ENCODE data around the gene PDCD1.

The PDCD1 gene

GRCh38 chr2:241891315-241891987, 32.8 kb upstream of the PDCD1 start:
- Histone ChIP-seq H3K27ac (ENCODE audit: low read length) (no peak overlapping the region), H2AFZ (ENCODE audit: low read depth, low read length) (no peak overlapping the region), H3K4me1 (ENCODE audit: low read length) (peaks cover 8% of the 10 kb centered on the region), H3K9ac (ENCODE audit: low read length) (no peak overlapping the region), H3K36me3 (replicated peaks; ENCODE audit: low read depth, low read length) (peaks cover 7% of the 10 kb centered on the region), H3K4me3 (ENCODE audit: low read length) (no peak overlapping the region), H3K79me2 (ENCODE audit: low read length) (no peaks in the 10 kb centered on the region), H4K20me1 (ENCODE audit: insufficient read depth, low read length) (peaks cover 11% of the 10 kb centered on the region), H3K4me2 (ENCODE audit: low read length) (no peak overlapping the region), H3K9me3 (ENCODE audit: insufficient read depth, low read length) (no peaks in the 10 kb centered on the region), H3K27me3 (ENCODE audit: low read depth, low read length) (no peaks in the 10 kb centered on the region)
- TF ChIP-seq EZH2phosphoT487 (IDR thresholded peaks at IDR 0.05; ENCODE audit: low read depth) (no peak), CTCF (IDR thresholded peaks at IDR 0.05; ENCODE audit: low read depth, low read length) (no peak)

GRCh38 chr2:241890524-241891235, 32.0 kb upstream of the PDCD1 start:
- Histone ChIP-seq H2AFZ (ENCODE audit: low read depth, low read length) (no peak overlapping the region), H3K27ac (ENCODE audit: low read length) (no peak overlapping the region), H3K79me2 (ENCODE audit: low read length) (no peaks in the 10 kb centered on the region), H4K20me1 (ENCODE audit: insufficient read depth, low read length) (peaks cover 15% of the 10 kb centered on the region), H3K4me1 (ENCODE audit: low read length) (peaks cover 16% of the 10 kb centered on the region), H3K36me3 (replicated peaks; ENCODE audit: low read depth, low read length) (peaks cover 7% of the 10 kb centered on the region), H3K4me2 (ENCODE audit: low read length) (no peak overlapping the region), H3K9me3 (ENCODE audit: insufficient read depth, low read length) (no peaks in the 10 kb centered on the region), H3K4me3 (ENCODE audit: low read length) (no peak overlapping the region), H3K27me3 (ENCODE audit: low read depth, low read length) (no peaks in the 10 kb centered on the region), H3K9ac (ENCODE audit: low read length) (no peak overlapping the region)
- no peak for TF ChIP-seq EZH2phosphoT487 (IDR thresholded peaks at IDR 0.05; ENCODE audit: low read depth)
- TF ChIP-seq CTCF (IDR thresholded peaks at IDR 0.05; ENCODE audit: low read depth, low read length), result no peak

- Histone ChIP-seq H3K27ac (ENCODE audit: low read length) (no peak overlapping the region), H3K27me3 (ENCODE audit: low read depth, low read length) (no peaks in the 10 kb centered on the region), H3K9ac (ENCODE audit: low read length) (no peak overlapping the region), H3K79me2 (ENCODE audit: low read length) (no peaks in the 10 kb centered on the region), H4K20me1 (ENCODE audit: insufficient read depth, low read length) (peaks cover 24% of the 10 kb centered on the region), H3K36me3 (replicated peaks; ENCODE audit: low read depth, low read length) (peaks cover 21% of the 10 kb centered on the region), H2AFZ (ENCODE audit: low read depth, low read length) (no peak overlapping the region), H3K9me3 (ENCODE audit: insufficient read depth, low read length) (no peaks in the 10 kb centered on the region), H3K4me1 (ENCODE audit: low read length) (peaks cover 23% of the 10 kb centered on the region), H3K4me2 (ENCODE audit: low read length) (no peak overlapping the region), H3K4me3 (ENCODE audit: low read length) (no peak overlapping the region)
- TF ChIP-seq CTCF (IDR thresholded peaks at IDR 0.05; ENCODE audit: low read depth, low read length) (no peak), EZH2phosphoT487 (IDR thresholded peaks at IDR 0.05; ENCODE audit: low read depth) (no peak)
These were observed 29.9 kb upstream of the PDCD1 start for GRCh38 chr2:241888641-241889040.

GRCh38 chr2:241887806-241888522, 29.3 kb upstream of the PDCD1 start:
- peaks cover 24% of the 10 kb centered on the region for H4K20me1 ChIP-seq (ENCODE audit: insufficient read depth, low read length)
- H2AFZ ChIP-seq (ENCODE audit: low read depth, low read length), result no peak overlapping the region
- H3K36me3 ChIP-seq (replicated peaks; ENCODE audit: low read depth, low read length), result peaks cover 21% of the 10 kb centered on the region
- no peak overlapping the region for H3K4me3 ChIP-seq (ENCODE audit: low read length)
- H3K27ac ChIP-seq (ENCODE audit: low read length), result no peak overlapping the region
- H3K9me3 ChIP-seq (ENCODE audit: insufficient read depth, low read length), result no peaks in the 10 kb centered on the region
- H3K4me2 ChIP-seq (ENCODE audit: low read length), result no peak overlapping the region
- H3K27me3 ChIP-seq (ENCODE audit: low read depth, low read length), result no peaks in the 10 kb centered on the region
- no peak overlapping the region for H3K9ac ChIP-seq (ENCODE audit: low read length)
- TF ChIP-seq CTCF (IDR thresholded peaks at IDR 0.05; ENCODE audit: low read depth, low read length) (no peak), EZH2phosphoT487 (IDR thresholded peaks at IDR 0.05; ENCODE audit: low read depth) (no peak)
- no peaks in the 10 kb centered on the region for H3K79me2 ChIP-seq (ENCODE audit: low read length)
- H3K4me1 ChIP-seq (ENCODE audit: low read length), result peaks cover 28% of the 10 kb centered on the region
